NCI-H2196 (cell line): Measurements from ENCODE around the gene OSBP2.

Source experiments
- DNase-seq: peaks from one replicate; lab custom pipeline; 2025; ENCODE audit not compliant: unreplicated experiment; lab: John Stamatoyannopoulos, UW

Gene OSBP2

GRCh38 chr22:30878516-30879414 lies 184.1 kb downstream of the OSBP2 start:
- no peak for DNase-seq

- DNase-seq = no peak
Observed at GRCh38 chr22:30879415-30879797, 184.7 kb downstream of the OSBP2 start.

GRCh38 chr22:30880181-30880601 lies 185.5 kb downstream of the OSBP2 start:
- DNase-seq = no peak

GRCh38 chr22:30880847-30881246 lies 186.2 kb downstream of the OSBP2 start:
- DNase-seq = no peak

GRCh38 chr22:30881361-30882183 lies 186.9 kb downstream of the OSBP2 start:
- no peak for DNase-seq

DNA sequence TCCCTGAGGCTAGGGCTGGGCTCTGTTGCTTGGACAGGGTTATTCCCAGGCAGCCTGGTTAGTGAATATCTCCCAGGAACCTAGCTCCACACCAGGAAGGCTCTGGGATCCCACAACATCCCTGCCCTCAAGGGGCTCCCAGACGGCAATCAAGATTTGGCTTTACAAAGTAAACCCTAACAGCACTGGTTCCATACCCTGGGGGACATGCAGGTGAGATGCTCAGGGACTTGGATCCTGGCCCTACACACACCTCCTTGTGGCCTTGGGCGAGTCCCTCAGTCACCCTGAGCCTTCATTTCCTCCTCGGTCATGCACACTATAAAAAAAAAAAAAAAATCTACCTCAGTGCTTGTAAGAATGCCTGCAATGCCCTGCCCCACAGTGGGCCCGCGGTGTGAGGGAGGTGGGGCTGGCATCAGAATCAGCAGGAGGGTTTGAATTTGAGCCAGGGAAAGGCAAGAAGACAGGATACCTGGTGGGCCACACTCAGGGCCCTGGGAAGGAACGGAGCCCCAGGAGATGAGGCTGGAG lies 187.6 kb downstream of the OSBP2 start:
- no peak for DNase-seq

- no peak for DNase-seq
Observed at GRCh38 chr22:30882974-30883533, 188.4 kb downstream of the OSBP2 start.

GRCh38 chr22:30883586-30884145 lies 189.0 kb downstream of the OSBP2 start:
- DNase-seq = no peak

- no peak for DNase-seq
Observed at GRCh38 chr22:30884211-30885000, 189.7 kb downstream of the OSBP2 start.

GRCh38 chr22:30885001-30885366 lies 190.3 kb downstream of the OSBP2 start:
- DNase-seq = no peak

- DNase-seq = no peak
Observed at GRCh38 chr22:30885591-30885990, 190.9 kb downstream of the OSBP2 start.

DNA sequence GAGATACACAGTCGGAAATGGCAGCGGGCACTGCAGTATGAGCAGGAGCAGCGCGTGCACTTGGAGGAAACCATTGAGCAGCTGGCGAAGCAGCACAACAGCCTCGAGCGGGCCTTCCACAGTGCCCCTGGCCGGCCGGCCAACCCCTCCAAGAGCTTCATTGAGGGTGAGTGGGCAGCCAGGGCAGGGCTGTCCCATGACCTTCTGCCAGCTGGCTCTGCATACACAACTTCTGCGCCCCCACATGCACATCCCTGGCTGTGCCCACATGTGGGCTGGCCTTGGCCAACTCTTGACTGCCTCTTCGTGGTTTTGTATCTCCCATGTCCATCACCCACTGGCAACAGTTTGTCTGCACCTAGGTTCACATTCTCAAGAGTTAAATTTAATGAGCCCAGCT lies 192.8 kb downstream of the OSBP2 start:
- DNase-seq = no peak

DNA sequence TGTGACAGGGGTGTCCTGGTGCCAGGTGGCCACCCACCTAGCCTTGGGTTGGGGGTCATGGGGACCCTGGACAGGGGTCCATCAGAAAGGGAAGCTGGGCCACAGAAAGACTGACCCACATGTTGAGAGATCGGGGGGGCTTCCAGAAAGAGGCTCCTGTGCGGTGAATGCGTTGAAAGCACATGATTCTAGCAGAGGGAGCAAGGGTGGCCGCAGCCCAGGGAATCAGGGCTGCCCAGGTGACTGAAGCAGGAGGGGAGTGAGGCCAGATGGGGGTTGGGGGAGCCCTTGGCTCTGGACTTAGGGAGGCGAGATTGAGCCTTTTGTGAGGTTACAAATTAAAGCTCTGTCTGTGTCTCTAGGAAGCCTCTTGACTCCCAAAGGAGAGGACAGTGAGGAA lies 193.2 kb downstream of the OSBP2 start:
- no peak for DNase-seq

DNA sequence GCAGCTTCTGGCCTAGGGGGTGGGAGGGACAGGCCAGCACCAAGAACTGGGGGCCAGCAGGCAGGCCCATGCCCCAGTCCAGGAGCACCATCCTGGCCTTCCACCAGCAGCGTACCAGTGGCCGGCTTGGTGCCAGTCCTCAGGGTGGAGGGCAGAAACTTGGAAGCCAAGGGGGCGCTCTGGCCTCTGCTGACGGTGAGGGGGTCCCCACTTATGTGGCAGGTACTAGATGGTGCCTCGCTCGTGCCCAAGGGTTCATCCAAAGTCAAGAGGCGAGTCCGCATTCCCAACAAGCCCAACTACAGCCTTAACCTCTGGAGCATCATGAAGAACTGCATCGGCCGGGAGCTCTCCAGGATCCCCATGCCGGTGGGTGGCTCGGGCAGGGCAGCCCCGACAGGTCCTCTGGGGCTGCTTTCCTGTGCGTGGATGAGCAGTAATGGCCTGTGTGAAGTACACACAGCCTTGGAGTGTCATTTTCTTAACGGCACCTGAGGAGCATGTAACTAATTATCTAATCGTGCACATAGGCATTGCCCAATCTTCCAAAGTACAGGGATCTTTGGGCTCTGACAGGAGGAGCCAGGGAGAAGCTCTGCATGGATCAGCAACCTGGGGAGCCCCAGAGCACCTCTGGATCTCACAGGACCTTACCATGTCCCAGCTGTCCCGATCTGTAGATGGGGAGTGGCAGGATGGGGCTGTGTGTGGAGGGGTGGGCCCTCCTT lies 194.8 kb downstream of the OSBP2 start:
- DNase-seq = no peak

GRCh38 chr22:30889996-30890480 lies 195.4 kb downstream of the OSBP2 start:
- no peak for DNase-seq

- DNase-seq = no peak
Observed at GRCh38 chr22:30890686-30891442, 196.2 kb downstream of the OSBP2 start.

DNA sequence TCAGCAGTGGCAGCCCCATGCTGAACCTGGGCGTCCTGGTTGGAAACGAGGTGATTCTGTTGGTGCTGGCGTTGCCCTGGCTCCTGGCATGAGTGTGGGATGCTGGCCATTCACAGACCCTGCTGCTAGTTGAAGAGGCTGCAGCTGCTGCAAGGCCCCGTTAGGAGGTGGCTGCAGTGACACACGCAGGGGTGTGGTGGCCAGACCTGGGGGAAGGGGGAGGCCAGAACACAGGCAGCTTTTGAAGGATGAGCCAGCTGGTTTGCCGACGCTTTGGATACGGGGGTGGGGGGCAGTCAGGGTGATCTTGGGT lies 196.7 kb downstream of the OSBP2 start:
- no peak for DNase-seq

GRCh38 chr22:30891781-30892180 lies 197.1 kb downstream of the OSBP2 start:
- no peak for DNase-seq

DNA sequence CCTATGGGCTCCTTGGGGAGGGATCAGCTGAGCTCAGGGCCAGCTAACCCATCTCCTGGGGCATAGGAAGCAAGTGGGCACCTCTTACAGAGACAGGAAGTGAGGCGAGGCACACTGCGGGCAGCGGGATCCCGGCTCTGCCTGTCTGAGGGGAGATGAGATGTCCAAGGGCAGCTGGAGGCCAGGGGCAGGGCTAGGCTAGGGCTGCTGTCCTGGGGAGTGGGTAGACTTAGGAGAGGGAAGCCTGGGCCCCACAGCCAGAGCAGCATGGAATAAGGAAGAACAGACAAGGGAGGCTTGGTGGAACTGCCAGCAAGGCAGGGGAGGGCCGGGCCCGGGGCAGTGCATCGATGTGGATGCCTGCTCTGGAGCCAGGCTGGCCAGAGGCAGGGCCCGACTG lies 197.6 kb downstream of the OSBP2 start:
- no peak for DNase-seq
